HG03139 (cell line): ENCODE results near the gene MINDY2.

Experiments
- ATAC-seq: cut with Tn5 transposase; IDR thresholded peaks from one replicate; pipeline ENCODE4 v1.9.1; 2021; ENCODE audit not compliant: unreplicated experiment

MINDY2 gene

GRCh38 chr15:58770857-58771620 is at the start of gene MINDY2:
Gene MINDY2 (plus strand): TSS chr15:58771302. CDS start chr15:58771396, 94 bp downstream.
- peak; percentile 95 for ATAC-seq

- no peak for ATAC-seq
Observed at GRCh38 chr15:58724466-58724865, 46.6 kb upstream of the MINDY2 start.

GRCh38 chr15:58726867-58727266 is 44.2 kb upstream of the MINDY2 start:
- ATAC-seq, result no peak

GRCh38 chr15:58731756-58732535 is 39.2 kb upstream of the MINDY2 start:
- ATAC-seq, result no peak

GRCh38 chr15:58732625-58733363 is 38.3 kb upstream of the MINDY2 start:
- ATAC-seq, result no peak

GRCh38 chr15:58734859-58735258 is 36.2 kb upstream of the MINDY2 start:
- ATAC-seq, result no peak

GRCh38 chr15:58736018-58736643 is 35.0 kb upstream of the MINDY2 start:
- ATAC-seq, result no peak

- no peak for ATAC-seq
Observed at GRCh38 chr15:58737298-58737697, 33.8 kb upstream of the MINDY2 start.

- ATAC-seq, result no peak
Observed at GRCh38 chr15:58738046-58738707, 32.9 kb upstream of the MINDY2 start.

GRCh38 chr15:58740436-58740835 is 30.7 kb upstream of the MINDY2 start:
- ATAC-seq, result no peak

GRCh38 chr15:58741032-58741431 is 30.1 kb upstream of the MINDY2 start:
- no peak for ATAC-seq

- no peak for ATAC-seq
Observed at GRCh38 chr15:58742022-58742813, 28.9 kb upstream of the MINDY2 start.

- ATAC-seq, result no peak
Observed at GRCh38 chr15:58742819-58743502, 28.1 kb upstream of the MINDY2 start.

GRCh38 chr15:58746174-58746573 is 24.9 kb upstream of the MINDY2 start:
- no peak for ATAC-seq

- ATAC-seq, result peak; percentile 14
Observed at GRCh38 chr15:58748040-58748851, 22.9 kb upstream of the MINDY2 start.

GRCh38 chr15:58748852-58749531 is 22.1 kb upstream of the MINDY2 start:
- ATAC-seq, result peak; percentile 25

- ATAC-seq, result peak; percentile 78
Observed at GRCh38 chr15:58749532-58750337, 21.4 kb upstream of the MINDY2 start, which contains the start of gene ADAM10. Gene ADAM10 (minus strand): TSS chr15:58749707. CDS start chr15:58749534, 173 bp downstream.
